ENCODE data around the gene PDE3B. TPM values are rescaled to one million over a fixed set of nuclear protein-coding genes. Genes with fewer than 3 reads are reported as not detected.

Gene PDE3B
- total and polyA plus RNA-seq, 9 of the 15 experiments (the other 6 are each of a cell fraction or from before 2014, with no cell fraction given): 2.3 to 22.5 (median 12.2) TPM

DNA sequence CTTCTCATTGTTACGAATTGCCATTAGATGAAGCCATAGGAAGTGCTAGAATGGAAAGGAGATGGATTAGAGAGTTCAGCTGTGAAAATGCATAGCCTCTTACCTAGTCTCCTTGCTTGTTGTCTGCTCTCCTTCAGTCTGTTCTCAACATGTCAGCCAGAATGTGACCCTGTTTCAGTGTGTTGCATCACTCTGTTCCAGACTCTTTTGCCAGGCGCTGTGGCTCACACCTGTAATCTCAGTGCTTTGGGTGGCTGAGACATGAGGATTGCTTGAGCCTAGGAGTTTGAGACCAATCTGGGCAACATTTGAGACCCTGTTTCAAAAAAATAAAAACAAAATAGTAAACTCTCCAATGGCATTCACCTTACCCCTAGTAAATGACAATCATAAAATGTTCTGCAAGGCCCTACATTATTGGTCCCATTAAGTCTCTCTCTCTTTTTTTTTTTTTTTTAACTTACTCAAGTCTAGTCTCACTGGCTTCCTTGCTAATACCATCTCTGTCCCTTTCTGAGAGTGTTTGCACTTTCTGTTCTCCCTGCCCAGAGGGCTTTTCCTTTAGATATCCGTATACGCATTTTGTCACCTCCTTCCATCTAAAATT is 209.1 kb downstream of the PDE3B start (continued):
- TF ChIP-seq, protein P1, sequence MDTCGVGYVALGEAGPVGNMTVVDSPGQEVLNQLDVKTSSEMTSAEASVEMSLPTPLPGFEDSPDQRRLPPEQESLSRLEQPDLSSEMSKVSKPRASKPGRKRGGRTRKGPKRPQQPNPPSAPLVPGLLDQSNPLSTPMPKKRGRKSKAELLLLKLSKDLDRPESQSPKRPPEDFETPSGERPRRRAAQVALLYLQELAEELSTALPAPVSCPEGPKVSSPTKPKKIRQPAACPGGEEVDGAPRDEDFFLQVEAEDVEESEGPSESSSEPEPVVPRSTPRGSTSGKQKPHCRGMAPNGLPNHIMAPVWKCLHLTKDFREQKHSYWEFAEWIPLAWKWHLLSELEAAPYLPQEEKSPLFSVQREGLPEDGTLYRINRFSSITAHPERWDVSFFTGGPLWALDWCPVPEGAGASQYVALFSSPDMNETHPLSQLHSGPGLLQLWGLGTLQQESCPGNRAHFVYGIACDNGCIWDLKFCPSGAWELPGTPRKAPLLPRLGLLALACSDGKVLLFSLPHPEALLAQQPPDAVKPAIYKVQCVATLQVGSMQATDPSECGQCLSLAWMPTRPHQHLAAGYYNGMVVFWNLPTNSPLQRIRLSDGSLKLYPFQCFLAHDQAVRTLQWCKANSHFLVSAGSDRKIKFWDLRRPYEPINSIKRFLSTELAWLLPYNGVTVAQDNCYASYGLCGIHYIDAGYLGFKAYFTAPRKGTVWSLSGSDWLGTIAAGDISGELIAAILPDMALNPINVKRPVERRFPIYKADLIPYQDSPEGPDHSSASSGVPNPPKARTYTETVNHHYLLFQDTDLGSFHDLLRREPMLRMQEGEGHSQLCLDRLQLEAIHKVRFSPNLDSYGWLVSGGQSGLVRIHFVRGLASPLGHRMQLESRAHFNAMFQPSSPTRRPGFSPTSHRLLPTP (IDR thresholded peaks at IDR 0.05; ENCODE audit: borderline replicate concordance, extremely low read depth, insufficient read length): no peak
- no peak for TF ChIP-seq NR2C2 (CRISPR knock-in tag; IDR thresholded peaks at IDR 0.05)
- peak; percentile 71 for TF ChIP-seq NR2C2 (tag; IDR thresholded peaks at IDR 0.05)
- peak; percentile 39; the same call in 1 of the 2 replicates for TF ChIP-seq RBFOX2 (IDR thresholded peaks at IDR 0.05; ENCODE audit: low read depth, low read length)
- TF ChIP-seq, protein P2, sequence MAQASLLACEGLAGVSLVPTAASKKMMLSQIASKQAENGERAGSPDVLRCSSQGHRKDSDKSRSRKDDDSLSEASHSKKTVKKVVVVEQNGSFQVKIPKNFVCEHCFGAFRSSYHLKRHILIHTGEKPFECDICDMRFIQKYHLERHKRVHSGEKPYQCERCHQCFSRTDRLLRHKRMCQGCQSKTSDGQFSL (CRISPR knock-in tag; IDR thresholded peaks at IDR 0.05): no peak
- TF ChIP-seq, protein P2 (tag; IDR thresholded peaks at IDR 0.05): no peak
- no peak for TF ChIP-seq POLR3G (IDR thresholded peaks at IDR 0.05; ENCODE audit: extremely low read depth, insufficient read length, insufficient replicate concordance)
- TF ChIP-seq ZNF347 (CRISPR knock-in tag; IDR thresholded peaks at IDR 0.05; ENCODE audit: low read depth): no peak
- peak; percentile 83 for TF ChIP-seq JUND (IDR thresholded peaks at IDR 0.05; ENCODE audit: borderline replicate concordance, low read depth, low read length)
- TF ChIP-seq JUND (tag; IDR thresholded peaks at IDR 0.05; ENCODE audit: borderline replicate concordance, low read depth, low read length): peak; percentile 54; the same call in 1 of the 3 replicates
- TF ChIP-seq NRF1 (conservative IDR thresholded peaks at IDR 0.05 in 1 of 2, IDR thresholded peaks at IDR 0.05 in 1 of 2): 0 out of 4 replicates have a peak, but pooled peaks of 1 of the 2 experiments have one; percentile 9
- no peak; the same call in 1 of the 2 replicates for TF ChIP-seq ZKSCAN8 (CRISPR knock-in tag; IDR thresholded peaks at IDR 0.05)
- TF ChIP-seq BRF1 (IDR thresholded peaks at IDR 0.05; ENCODE audit: borderline replicate concordance, extremely low read depth, insufficient read length): no peak
- TF ChIP-seq FOXK1 (CRISPR knock-in tag; IDR thresholded peaks at IDR 0.05; ENCODE audit: borderline replicate concordance): no peak
- TF ChIP-seq CREM (IDR thresholded peaks at IDR 0.05; ENCODE audit: low read depth): no peak
- TF ChIP-seq ZNF3 (CRISPR knock-in tag; IDR thresholded peaks at IDR 0.05): no peak
- peak; percentile 93 for TF ChIP-seq ZNF584 (CRISPR knock-in tag; IDR thresholded peaks at IDR 0.05; ENCODE audit: low read depth)

All from K562 (cell line).